ENCODE data around the gene RGS4. TPM values are rescaled to one million over a fixed set of nuclear protein-coding genes. Genes with fewer than 3 reads are reported as not detected.

Gene RGS4
- total and polyA plus RNA-seq, 2 of the 13 experiments (the other 11 are each of a cell fraction or from before 2014, with no cell fraction given) = not detected

- TF ChIP-seq THRA (CRISPR knock-in tag; IDR thresholded peaks at IDR 0.05; ENCODE audit: borderline replicate concordance) (no peak), PRDM10 (CRISPR knock-in tag; IDR thresholded peaks at IDR 0.05; ENCODE audit: low read depth) (no peak), GABPA (IDR thresholded peaks at IDR 0.05; ENCODE audit: low read depth, low read length) (no peak), GABPA (CRISPR knock-in tag; IDR thresholded peaks at IDR 0.05; ENCODE audit: low read depth) (no peak), ATF7-NPFF (CRISPR knock-in tag; IDR thresholded peaks at IDR 0.05; ENCODE audit: low read depth) (no peak)
Measured at GRCh38 chr1:163076446-163076845, 7.3 kb downstream of the RGS4 start (continued).

DNA sequence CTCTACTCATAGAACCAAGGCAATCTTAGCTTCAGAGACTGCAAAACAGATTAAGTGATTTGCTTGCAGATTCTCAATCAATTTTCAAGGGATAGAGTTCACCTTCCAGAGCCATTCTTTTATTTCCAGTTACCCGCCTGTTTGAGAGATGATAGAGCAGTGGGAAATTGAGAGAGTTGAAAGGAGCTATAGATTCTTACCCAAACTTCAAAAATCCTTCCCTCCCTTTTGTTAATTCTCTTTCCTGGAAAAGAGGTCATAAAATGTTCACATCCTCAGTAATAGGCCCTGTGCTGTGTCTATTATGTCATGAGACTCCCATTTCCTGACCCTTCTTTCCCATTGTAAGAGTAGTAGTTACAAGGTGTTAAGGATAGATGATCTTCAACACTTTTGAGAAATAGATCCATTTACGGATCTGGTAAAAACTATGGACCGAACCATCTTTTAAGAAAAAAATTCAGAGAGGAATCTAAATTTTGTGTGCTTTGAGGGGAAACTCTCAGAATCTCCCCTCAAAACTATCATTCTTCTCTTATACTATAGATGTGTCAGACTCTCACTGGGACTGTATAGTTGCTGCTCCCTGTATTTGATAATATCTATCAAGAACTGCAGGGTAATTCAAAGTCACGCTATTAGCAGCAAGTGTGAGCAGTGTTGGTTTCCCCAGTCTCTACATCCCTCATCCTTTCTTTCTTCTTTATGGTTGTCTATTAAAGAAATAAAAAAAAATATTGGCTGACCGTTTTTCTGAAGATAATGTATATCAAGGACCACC is 8.0 kb downstream of the RGS4 start:
- FAIRE-seq = no peak
- no peaks in the 10 kb centered on the region for H3K36me3 ChIP-seq (replicated peaks in 1 of 2; ENCODE audit: control insufficient read depth in 1 of 2, insufficient read depth in 2 of 2, low read length in 2 of 2)
- H3K9me3 ChIP-seq (ENCODE audit: low read length) = no peaks in the 10 kb centered on the region
- H3K4me2 ChIP-seq (ENCODE audit: low read depth, low read length) = no peak overlapping the region
- ATAC-seq = no peak
- CTCF ChIA-PET (ENCODE audit: low intra/inter-chr PET ratio, low total read pairs) = no interaction called here
- no peak overlapping the region for H3K27ac ChIP-seq (ENCODE audit: extremely low read length, insufficient read depth, low read length)
- no peaks in the 10 kb centered on the region for H3K79me2 ChIP-seq (ENCODE audit: insufficient read depth, low read length)
- DNase-seq (ENCODE audit: low spot score) = no peak
- H3K4me3 ChIP-seq (replicated peaks in 1 of 3; ENCODE audit: insufficient read depth in 1 of 3, low read depth in 2 of 3, low read length in 3 of 3) = no peak overlapping the region
- intact Hi-C loops (cut with micrococcal nuclease; ENCODE audit: unreplicated experiment) = no loop called here
- no peaks in the 10 kb centered on the region for H3K4me1 ChIP-seq (ENCODE audit: insufficient read depth, low read length)
- H3K9ac ChIP-seq (ENCODE audit: insufficient read depth, low read depth, low read length) = no peak overlapping the region
- 8% methylated on average over 5 of the region's 5 CpGs for WGBS (ENCODE audit: low lambda C conversion rate)
- H4K20me1 ChIP-seq (ENCODE audit: insufficient read depth, low read length) = no peaks in the 10 kb centered on the region
- H2AFZ ChIP-seq (ENCODE audit: low read length) = no peak overlapping the region
- in situ Hi-C loops (cut with HindIII; ENCODE audit: extremely low pct_ligation_motif_present, low pct_unique_long_range_greater_than_20kb) = loop anchor here (10.0 kb wide), 1 partner anchor 192 kb away; no protein-coding TSS in a partner anchor
- POLR2A ChIA-PET = no interaction called here
- no peaks in the 10 kb centered on the region for H3K27me3 ChIP-seq (ENCODE audit: control insufficient read depth in 1 of 2, insufficient read depth in 2 of 2, low read length in 2 of 2)
- no TSS peak for BruUV-seq (replicated peaks)
- TF ChIP-seq, protein P1, sequence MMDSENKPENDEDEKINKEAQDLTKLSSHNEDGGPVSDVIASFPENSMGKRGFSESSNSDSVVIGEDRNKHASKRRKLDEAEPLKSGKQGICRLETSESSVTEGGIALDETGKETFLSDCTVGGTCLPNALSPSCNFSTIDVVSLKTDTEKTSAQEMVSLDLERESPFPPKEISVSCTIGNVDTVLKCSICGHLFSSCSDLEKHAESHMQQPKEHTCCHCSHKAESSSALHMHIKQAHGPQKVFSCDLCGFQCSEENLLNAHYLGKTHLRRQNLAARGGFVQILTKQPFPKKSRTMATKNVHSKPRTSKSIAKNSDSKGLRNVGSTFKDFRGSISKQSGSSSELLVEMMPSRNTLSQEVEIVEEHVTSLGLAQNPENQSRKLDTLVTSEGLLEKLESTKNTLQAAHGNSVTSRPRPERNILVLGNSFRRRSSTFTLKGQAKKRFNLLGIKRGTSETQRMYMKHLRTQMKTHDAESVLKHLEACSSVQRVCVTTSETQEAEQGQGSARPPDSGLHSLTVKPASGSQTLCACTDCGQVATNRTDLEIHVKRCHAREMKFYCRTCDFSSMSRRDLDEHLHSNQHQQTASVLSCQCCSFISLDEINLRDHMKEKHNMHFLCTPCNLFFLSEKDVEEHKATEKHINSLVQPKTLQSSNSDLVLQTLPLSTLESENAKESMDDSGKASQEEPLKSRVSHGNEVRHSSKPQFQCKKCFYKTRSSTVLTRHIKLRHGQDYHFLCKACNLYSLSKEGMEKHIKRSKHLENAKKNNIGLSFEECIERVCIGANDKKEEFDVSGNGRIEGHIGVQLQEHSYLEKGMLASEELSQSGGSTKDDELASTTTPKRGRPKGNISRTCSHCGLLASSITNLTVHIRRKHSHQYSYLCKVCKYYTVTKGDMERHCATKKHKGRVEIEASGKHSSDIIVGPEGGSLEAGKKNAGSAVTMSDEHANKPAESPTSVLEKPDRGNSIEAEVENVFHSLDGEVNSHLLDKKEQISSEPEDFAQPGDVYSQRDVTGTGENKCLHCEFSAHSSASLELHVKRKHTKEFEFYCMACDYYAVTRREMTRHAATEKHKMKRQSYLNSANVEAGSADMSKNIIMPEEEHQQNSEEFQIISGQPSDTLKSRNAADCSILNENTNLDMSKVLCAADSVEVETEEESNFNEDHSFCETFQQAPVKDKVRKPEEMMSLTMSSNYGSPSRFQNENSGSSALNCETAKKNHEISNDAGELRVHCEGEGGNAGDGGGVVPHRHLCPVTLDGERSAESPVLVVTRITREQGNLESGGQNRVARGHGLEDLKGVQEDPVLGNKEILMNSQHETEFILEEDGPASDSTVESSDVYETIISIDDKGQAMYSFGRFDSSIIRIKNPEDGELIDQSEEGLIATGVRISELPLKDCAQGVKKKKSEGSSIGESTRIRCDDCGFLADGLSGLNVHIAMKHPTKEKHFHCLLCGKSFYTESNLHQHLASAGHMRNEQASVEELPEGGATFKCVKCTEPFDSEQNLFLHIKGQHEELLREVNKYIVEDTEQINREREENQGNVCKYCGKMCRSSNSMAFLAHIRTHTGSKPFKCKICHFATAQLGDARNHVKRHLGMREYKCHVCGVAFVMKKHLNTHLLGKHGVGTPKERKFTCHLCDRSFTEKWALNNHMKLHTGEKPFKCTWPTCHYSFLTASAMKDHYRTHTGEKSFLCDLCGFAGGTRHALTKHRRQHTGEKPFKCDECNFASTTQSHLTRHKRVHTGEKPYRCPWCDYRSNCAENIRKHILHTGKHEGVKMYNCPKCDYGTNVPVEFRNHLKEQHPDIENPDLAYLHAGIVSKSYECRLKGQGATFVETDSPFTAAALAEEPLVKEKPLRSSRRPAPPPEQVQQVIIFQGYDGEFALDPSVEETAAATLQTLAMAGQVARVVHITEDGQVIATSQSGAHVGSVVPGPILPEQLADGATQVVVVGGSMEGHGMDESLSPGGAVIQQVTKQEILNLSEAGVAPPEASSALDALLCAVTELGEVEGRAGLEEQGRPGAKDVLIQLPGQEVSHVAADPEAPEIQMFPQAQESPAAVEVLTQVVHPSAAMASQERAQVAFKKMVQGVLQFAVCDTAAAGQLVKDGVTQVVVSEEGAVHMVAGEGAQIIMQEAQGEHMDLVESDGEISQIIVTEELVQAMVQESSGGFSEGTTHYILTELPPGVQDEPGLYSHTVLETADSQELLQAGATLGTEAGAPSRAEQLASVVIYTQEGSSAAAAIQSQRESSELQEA (CRISPR knock-in tag; IDR thresholded peaks at IDR 0.05; ENCODE audit: not compliant biosample characterization) = no peak
- TF ChIP-seq CBX2 (IDR thresholded peaks at IDR 0.05; ENCODE audit: low read depth, low read length) = no peak
- no peak for TF ChIP-seq CBX2 (CRISPR knock-in tag; IDR thresholded peaks at IDR 0.05; ENCODE audit: low read depth)

All from HepG2 (cell line).